Esophagus muscularis mucosa (tissue), 4 donors: ENCODE data around the gene FKBP5. TPM values are rescaled to one million over a fixed set of nuclear protein-coding genes. Genes with fewer than 3 reads are reported as not detected.
"Not testable (repeated sequence)": the region's sequence is repeated elsewhere in the genome, so short reads cannot be mapped to it uniquely, and the experiment has no call there.

Experiments
- DNase-seq: peaks from one replicate; pipeline ENCODE4 v3.0.0-alpha.2; 2017; ENCODE audit errors: extremely low spot score
- H3K27ac ChIP-seq, 4 donors: fragments of 200-600 bp; sonication (generic); replicated peaks in 1 of 4; 1 replicate in 3 of 4; 2 replicates in 1 of 4; pipeline ENCODE4 v1.5.1; 2016 to 2019; ENCODE audit warnings: mild to moderate bottlenecking in 1 of 4
- H3K27me3 ChIP-seq, 4 donors: fragments of 200-600 bp; sonication (generic); one replicate each; pipeline versions ENCODE4 v1.5.1 to v1.6.0; 2016 to 2019
- H3K36me3 ChIP-seq, 4 donors: fragments of 200-600 bp; sonication (generic); one replicate each; pipeline ENCODE4 v1.5.1; 2016 to 2019
- H3K4me1 ChIP-seq, 4 donors: fragments of 200-600 bp; sonication (generic); one replicate each; pipeline ENCODE4 v1.5.1; 2016 to 2019
- H3K4me3 ChIP-seq, 4 donors: fragments of 200-600 bp; sonication (generic); 1 replicate in 2 of 4; 2 replicates in 2 of 4; pipeline ENCODE4 v1.5.1; 2016 to 2019; ENCODE audit warnings: mild to moderate bottlenecking in 4 of 4, moderate library complexity in 1 of 4
- H3K9me3 ChIP-seq, 4 donors: fragments of 200-600 bp; sonication (generic); 1 replicate in 3 of 4; 2 replicates in 1 of 4; pipeline ENCODE4 v1.5.1; 2016 to 2019
- CTCF ChIP-seq, 3 experiments: fragments of 200-600 bp in 2 of 3; fragments of 450-650 bp in 1 of 3; sonication (generic) in 2 of 3; IDR thresholded peaks; one replicate each; pipeline ENCODE4 v1.5.1; 2017 to 2019; ENCODE audit warnings: antibody characterized with exemption in 3 of 3, mild to moderate bottlenecking in 2 of 3, moderate library complexity in 1 of 3
- EP300 ChIP-seq: sonication (generic); formaldehyde crosslinking; IDR thresholded peaks from one replicate; pipeline ENCODE4 v1.6.1; 2017; ENCODE audit warnings: antibody characterized with exemption
- POLR2A ChIP-seq: fragments of 450-650 bp; IDR thresholded peaks from one replicate; pipeline ENCODE4 v1.6.1; 2017; ENCODE audit warnings: antibody characterized with exemption, moderate library complexity, mild to moderate bottlenecking, low read depth
- POLR2AphosphoS5 ChIP-seq, 2 donors: sonication (generic); formaldehyde crosslinking; IDR thresholded peaks; one replicate each; pipeline ENCODE4 v1.6.1; 2017; ENCODE audit warnings: antibody characterized with exemption in 2 of 2
- WGBS: methylation state at CpG from one replicate; pipeline ENCODE4 v1.1.5; 2018; 5-methylcytosine and 5-hydroxymethylcytosine counted together
- intact Hi-C: fragments of 100-400 bp; cut with DNase I; formaldehyde crosslinking; loops from one replicate; pipeline ENCODE4 v1.15.1; 2023
- total RNA-seq, 4 donors: library from RNA; depleted of rRNA; stranded (reverse); fragments of >200 nt; gene quantifications; one replicate each; pipeline versions ENCODE4 v1.1.0 to v1.2.1, GENCODE V29; 2016

FKBP5 gene
- total RNA-seq, 4 donors from 2014 or later = 477 to 689 (median 593) TPM

- intact Hi-C loops = loop anchor here (2.0 kb wide), 1 partner anchor 151 kb away; no protein-coding TSS in a partner anchor
- peaks cover 36 to 76% (median 64%) of the 10 kb centered on the region in 4 donors for H3K4me1 ChIP-seq
- no peak for TF ChIP-seq CTCF (IDR thresholded peaks at IDR 0.05)
- no peak for TF ChIP-seq EP300
- TF ChIP-seq POLR2A = no peak
- TF ChIP-seq POLR2AphosphoS5 (IDR thresholded peaks at IDR 0.05) = no peak
Observed at GRCh38 chr6:35735452-35735851, 46.7 kb upstream of the FKBP5 start.

GRCh38 chr6:35734319-35734718, 45.6 kb upstream of the FKBP5 start:
- H3K4me1 ChIP-seq = peaks cover 47 to 84% (median 75%) of the 10 kb centered on the region in 4 donors
- H3K27me3 ChIP-seq, H3K9me3 ChIP-seq, H3K4me3 ChIP-seq, H3K36me3 ChIP-seq, DNase-seq: not testable (repeated sequence)
- H3K27ac ChIP-seq = peak overlapping the region; percentile 96 to 100 (median 98)
- intact Hi-C loops = loop anchor here (2.0 kb wide), 1 partner anchor 150 kb away; no protein-coding TSS in a partner anchor
- 91% methylated on average over 12 of the region's 12 CpGs for WGBS

More at GRCh38 chr6:35735452-35735851, 46.7 kb upstream of the FKBP5 start:
- Histone ChIP-seq H3K4me3 (no peak overlapping the region), H3K9me3 (no peaks in the 10 kb centered on the region), H3K36me3 (no peaks in the 10 kb centered on the region), H3K27ac (peak overlapping the region in 1 of 4 donors; percentile 100), H3K27me3 (no peaks in the 10 kb centered on the region)
- DNase-seq = no peak
- WGBS = 97% methylated on average over 3 of the region's 3 CpGs

GRCh38 chr6:35733633-35734032, 44.9 kb upstream of the FKBP5 start:
- H3K27me3 ChIP-seq = no peaks in the 10 kb centered on the region
- TF ChIP-seq POLR2AphosphoS5 (IDR thresholded peaks at IDR 0.05) (no peak), CTCF (IDR thresholded peaks at IDR 0.05) (no peak), EP300 (no peak), POLR2A (no peak)
- H3K4me1 ChIP-seq = peaks cover 54 to 91% (median 82%) of the 10 kb centered on the region in 4 donors
- no peaks in the 10 kb centered on the region for H3K36me3 ChIP-seq
- intact Hi-C loops = loop anchor here (2.0 kb wide), 1 partner anchor 149 kb away; no protein-coding TSS in a partner anchor
- 93% methylated on average over 8 of the region's 8 CpGs for WGBS
- no peak for DNase-seq
- no peak overlapping the region for H3K4me3 ChIP-seq
- H3K27ac ChIP-seq = peak overlapping the region; percentile 96 to 100 (median 98)
- no peaks in the 10 kb centered on the region for H3K9me3 ChIP-seq

DNA sequence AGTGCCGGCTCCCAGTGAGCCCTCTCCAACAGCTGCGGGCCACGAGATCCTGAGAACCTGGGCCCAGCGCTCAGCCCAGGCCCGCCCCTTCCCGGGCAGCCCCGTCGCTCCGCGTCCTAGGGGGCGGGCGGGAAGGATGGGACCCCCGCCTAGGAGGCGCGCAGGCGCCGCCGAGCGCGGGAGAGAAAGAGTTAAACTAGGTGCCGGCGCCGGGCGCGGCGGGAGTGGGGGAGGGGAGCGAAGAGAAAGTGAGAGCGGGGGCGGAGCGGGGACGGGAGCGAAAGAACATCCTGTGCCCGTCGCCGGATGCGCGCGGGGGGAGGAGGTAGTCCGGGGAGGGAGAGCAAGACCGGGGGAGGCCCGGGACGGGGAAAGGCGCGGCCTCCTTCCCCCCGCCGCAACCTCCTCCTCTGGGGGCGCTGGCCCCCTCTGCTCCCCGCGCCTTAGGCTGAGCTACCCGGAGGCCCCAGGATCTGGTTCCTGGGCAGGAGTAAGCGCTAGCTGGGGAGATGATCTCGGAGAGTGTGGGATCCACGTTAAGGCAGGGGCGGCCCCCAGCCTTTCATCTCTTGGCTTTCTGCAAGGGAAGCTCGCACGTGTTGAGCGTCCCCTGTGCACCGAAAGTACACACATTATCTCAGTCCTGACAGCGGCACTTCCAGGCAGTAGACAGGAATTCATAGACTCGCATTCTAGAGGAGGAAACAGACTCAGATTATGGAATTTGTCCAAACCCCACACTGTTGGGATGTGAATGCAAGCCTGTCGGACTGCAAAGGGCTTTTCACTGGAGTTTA, 43.2 kb upstream of the FKBP5 start:
- under 1% methylated on average over 34 of the region's 61 CpGs for WGBS
- Histone ChIP-seq H3K27me3 (no peaks in the 10 kb centered on the region), H3K27ac (peak overlapping the region; percentile 96 to 100 (median 98)), H3K4me1 (peaks cover 62 to 98% (median 89%) of the 10 kb centered on the region in 4 donors), H3K36me3 (no peaks in the 10 kb centered on the region), H3K4me3 (peak overlapping the region; percentile 62 to 70 (median 64)), H3K9me3 (no peaks in the 10 kb centered on the region)
- TF ChIP-seq CTCF (IDR thresholded peaks at IDR 0.05) (no peak), POLR2A (peak; percentile 32), EP300 (peak; percentile 98), POLR2AphosphoS5 (IDR thresholded peaks at IDR 0.05) (peak in 1 of 2 donors; percentile 92)
- intact Hi-C loops = no loop called here
- peak; percentile 99 for DNase-seq

GRCh38 chr6:35731414-35731735, 42.7 kb upstream of the FKBP5 start:
- Histone ChIP-seq H3K27me3 (no peaks in the 10 kb centered on the region), H3K4me3 (peak overlapping the region; percentile 62 to 70 (median 64)), H3K36me3 (no peaks in the 10 kb centered on the region), H3K27ac (peak overlapping the region; percentile 96 to 100 (median 98)), H3K4me1 (peaks cover 67 to 98% (median 89%) of the 10 kb centered on the region in 4 donors), H3K9me3 (no peaks in the 10 kb centered on the region)
- DNase-seq = peak; percentile 99
- 0% methylated on average over 5 of the region's 23 CpGs for WGBS
- no peak for TF ChIP-seq EP300
- TF ChIP-seq CTCF (IDR thresholded peaks at IDR 0.05) = no peak
- TF ChIP-seq POLR2AphosphoS5 (IDR thresholded peaks at IDR 0.05) = peak in 1 of 2 donors; percentile 96
- TF ChIP-seq POLR2A = peak; percentile 88
- intact Hi-C loops = no loop called here
